HG02623 (cell line): ENCODE data around the gene ZBP1.

Source experiments
- ATAC-seq: cut with Tn5 transposase; IDR thresholded peaks from one replicate; pipeline ENCODE4 v1.9.1; 2021; ENCODE audit warnings: moderate library complexity; ENCODE audit not compliant: unreplicated experiment

The ZBP1 gene

GRCh38 chr20:57658833-57659516 lies 38.7 kb upstream of the ZBP1 start:
- no peak for ATAC-seq

- no peak for ATAC-seq
These were observed 38.2 kb upstream of the ZBP1 start for GRCh38 chr20:57658447-57658832.

- ATAC-seq = no peak
These were observed 37.6 kb upstream of the ZBP1 start for GRCh38 chr20:57657535-57658446.

- no peak for ATAC-seq
These were observed 36.8 kb upstream of the ZBP1 start for GRCh38 chr20:57656821-57657534.

GRCh38 chr20:57656252-57656820 lies 36.1 kb upstream of the ZBP1 start:
- no peak for ATAC-seq

GRCh38 chr20:57655809-57656155 lies 35.6 kb upstream of the ZBP1 start:
- no peak for ATAC-seq

- ATAC-seq = no peak
These were observed 35.0 kb upstream of the ZBP1 start for GRCh38 chr20:57654998-57655808.

GRCh38 chr20:57654363-57654997 lies 34.3 kb upstream of the ZBP1 start:
- ATAC-seq = no peak

- no peak for ATAC-seq
These were observed 33.7 kb upstream of the ZBP1 start for GRCh38 chr20:57653910-57654309.

GRCh38 chr20:57653546-57653900 lies 33.3 kb upstream of the ZBP1 start:
- no peak for ATAC-seq

GRCh38 chr20:57652606-57653545 lies 32.6 kb upstream of the ZBP1 start:
- ATAC-seq = no peak

- ATAC-seq = no peak
These were observed 31.8 kb upstream of the ZBP1 start for GRCh38 chr20:57651881-57652605.

- no peak for ATAC-seq
These were observed 30.7 kb upstream of the ZBP1 start for GRCh38 chr20:57650756-57651483.

GRCh38 chr20:57650266-57650665 lies 30.0 kb upstream of the ZBP1 start:
- ATAC-seq = no peak

- ATAC-seq = no peak
These were observed 29.4 kb upstream of the ZBP1 start for GRCh38 chr20:57649617-57650015.

- no peak for ATAC-seq
These were observed 28.8 kb upstream of the ZBP1 start for GRCh38 chr20:57648878-57649616.
